Activated CD8-positive, alpha-beta T cell treated with anti-CD3 and anti-CD28 coated beads for 36 hours (primary cell): ENCODE measurements around the gene PCDH9. TPM values are rescaled to one million over a fixed set of nuclear protein-coding genes. Genes with fewer than 3 reads are reported as not detected.

Experiments used
- ATAC-seq: fragments of 200-7000 bp; cut with Tn5 transposase; one replicate; pipeline ENCODE4 v1.10.0; 2021; ENCODE audit warnings: mild to moderate bottlenecking, moderate library complexity
- CTCF ChIA-PET: fragments of 350-600 bp; sonication (Branson Sonifier 250); formaldehyde crosslinking; loops from one replicate; lab custom pipeline; 2021; ENCODE audit warnings: antibody characterized with exemption; lab: Charles Lee
- POLR2A ChIA-PET: fragments of 350-600 bp; sonication (Branson Sonifier 250); formaldehyde crosslinking; loops from one replicate; lab custom pipeline; 2021; ENCODE audit warnings: antibody characterized with exemption; lab: Charles Lee
- DNase-seq: peaks from one replicate; pipeline ENCODE4 v3.0.0-alpha.2; 2020
- H3K27ac Mint-ChIP-seq: one replicate; pipeline ENCODE4 v1.8.0; 2021; ENCODE audit warnings: mild to moderate bottlenecking, mixed read lengths
- H3K27me3 Mint-ChIP-seq: one replicate; pipeline ENCODE4 v1.8.0; 2021; ENCODE audit warnings: mixed read lengths
- H3K36me3 Mint-ChIP-seq: one replicate; pipeline ENCODE4 v1.8.0; 2021; ENCODE audit warnings: low read depth, mixed read lengths
- H3K4me1 Mint-ChIP-seq: one replicate; pipeline ENCODE4 v1.8.0; 2021; ENCODE audit warnings: low read depth, mixed read lengths
- H3K4me3 Mint-ChIP-seq: one replicate; pipeline ENCODE4 v1.8.0; 2021; ENCODE audit warnings: mild to moderate bottlenecking, moderate library complexity, mixed read lengths
- H3K9me3 Mint-ChIP-seq: one replicate; pipeline ENCODE4 v1.8.0; 2021; ENCODE audit warnings: mixed read lengths
- intact Hi-C: fragments of 100-400 bp; cut with micrococcal nuclease; formaldehyde crosslinking; loops from one replicate; pipeline ENCODE4 v1.10.0; 2022
- total RNA-seq, 2 experiments: library from RNA; stranded (reverse); gene quantifications; one replicate each; pipeline ENCODE4 v1.2.3, GENCODE V29; 2021
- TF ChIP-seq, protein P1 (sequence below): fragments of 200-600 bp; IDR thresholded peaks from one replicate; pipeline ENCODE4 v1.8.0; 2022; ENCODE audit warnings: antibody characterized with exemption, mild to moderate bottlenecking

PCDH9 gene
- total RNA-seq, 2 experiments from 2014 or later: 0.04 to 0.14 TPM

DNA sequence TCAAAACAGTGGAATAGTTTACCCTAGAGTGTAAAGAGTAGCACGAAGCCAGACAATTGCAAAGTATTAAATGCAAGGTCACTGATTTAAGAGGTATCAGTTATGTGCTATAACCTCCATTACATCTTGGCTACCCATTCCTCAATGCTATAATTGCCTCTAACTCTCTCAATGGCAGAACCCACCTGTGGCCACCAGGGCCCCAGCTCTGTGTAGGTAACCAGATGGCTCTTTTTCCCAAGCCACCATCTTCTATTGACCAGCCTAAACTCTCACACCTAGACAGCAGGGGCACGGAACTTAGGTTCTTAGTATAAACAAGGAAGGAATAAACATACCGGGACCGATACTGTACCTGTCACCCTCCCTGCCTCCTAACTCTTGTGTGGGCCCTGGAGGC lies 277.6 kb downstream of the PCDH9 start:
- no peak overlapping the region for H3K4me3 Mint-ChIP-seq
- CTCF ChIA-PET: no interaction called here
- no peak overlapping the region for H3K27ac Mint-ChIP-seq
- no peaks in the 10 kb centered on the region for H3K9me3 Mint-ChIP-seq
- intact Hi-C loops: no loop called here
- TF ChIP-seq, protein P1, sequence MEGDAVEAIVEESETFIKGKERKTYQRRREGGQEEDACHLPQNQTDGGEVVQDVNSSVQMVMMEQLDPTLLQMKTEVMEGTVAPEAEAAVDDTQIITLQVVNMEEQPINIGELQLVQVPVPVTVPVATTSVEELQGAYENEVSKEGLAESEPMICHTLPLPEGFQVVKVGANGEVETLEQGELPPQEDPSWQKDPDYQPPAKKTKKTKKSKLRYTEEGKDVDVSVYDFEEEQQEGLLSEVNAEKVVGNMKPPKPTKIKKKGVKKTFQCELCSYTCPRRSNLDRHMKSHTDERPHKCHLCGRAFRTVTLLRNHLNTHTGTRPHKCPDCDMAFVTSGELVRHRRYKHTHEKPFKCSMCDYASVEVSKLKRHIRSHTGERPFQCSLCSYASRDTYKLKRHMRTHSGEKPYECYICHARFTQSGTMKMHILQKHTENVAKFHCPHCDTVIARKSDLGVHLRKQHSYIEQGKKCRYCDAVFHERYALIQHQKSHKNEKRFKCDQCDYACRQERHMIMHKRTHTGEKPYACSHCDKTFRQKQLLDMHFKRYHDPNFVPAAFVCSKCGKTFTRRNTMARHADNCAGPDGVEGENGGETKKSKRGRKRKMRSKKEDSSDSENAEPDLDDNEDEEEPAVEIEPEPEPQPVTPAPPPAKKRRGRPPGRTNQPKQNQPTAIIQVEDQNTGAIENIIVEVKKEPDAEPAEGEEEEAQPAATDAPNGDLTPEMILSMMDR: no peak
- H3K27me3 Mint-ChIP-seq: no peaks in the 10 kb centered on the region
- DNase-seq: no peak
- no peaks in the 10 kb centered on the region for H3K36me3 Mint-ChIP-seq
- ATAC-seq: no peak
- POLR2A ChIA-PET: no interaction called here
- H3K4me1 Mint-ChIP-seq: no peaks in the 10 kb centered on the region

DNA sequence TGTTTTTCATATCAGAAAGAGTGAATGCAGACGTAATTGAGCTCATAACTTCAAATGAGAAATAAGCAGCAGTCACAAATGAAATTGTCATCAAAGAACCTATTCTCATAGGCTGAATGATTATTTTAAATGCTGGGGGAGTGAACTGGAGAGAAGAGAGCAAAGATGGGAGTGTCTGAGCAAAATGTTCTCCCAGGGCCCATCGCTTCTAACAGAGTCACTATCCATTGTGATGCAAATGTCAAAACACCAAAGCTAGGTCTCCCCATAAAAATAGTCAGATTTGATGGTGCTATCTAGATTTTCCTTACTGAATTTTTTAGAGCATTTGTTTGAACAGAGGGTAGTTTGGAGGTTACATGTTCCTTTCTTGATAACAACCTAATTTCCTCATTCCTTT lies 278.7 kb downstream of the PCDH9 start:
- intact Hi-C loops: no loop called here
- ChIA-PET POLR2A (no interaction called here), CTCF (no interaction called here)

DNA sequence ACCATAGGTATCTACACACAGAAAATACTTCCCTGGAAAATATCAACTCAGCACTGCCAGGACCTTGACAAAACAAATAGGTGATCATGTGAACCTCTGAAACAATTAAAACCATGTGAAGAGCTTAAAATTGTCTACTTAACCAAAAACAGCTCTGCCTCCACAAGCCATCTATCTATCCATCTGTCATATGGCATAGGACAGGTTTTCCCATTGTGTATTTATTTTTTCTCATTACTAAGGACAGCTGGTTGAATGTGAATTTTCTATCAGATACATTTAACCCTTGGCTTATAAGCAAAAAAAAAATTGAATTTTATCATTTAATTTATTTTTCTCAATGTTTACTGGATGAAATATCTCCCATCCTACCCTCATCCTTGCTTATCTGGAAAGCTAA lies 279.5 kb downstream of the PCDH9 start:
- ATAC-seq (no peak), DNase-seq (no peak)
- intact Hi-C loops: no loop called here
- H3K36me3 Mint-ChIP-seq: no peaks in the 10 kb centered on the region
- no peak overlapping the region for H3K27ac Mint-ChIP-seq
- TF ChIP-seq, protein P1: no peak
- H3K9me3 Mint-ChIP-seq: no peaks in the 10 kb centered on the region
- H3K27me3 Mint-ChIP-seq: no peaks in the 10 kb centered on the region
- POLR2A ChIA-PET: no interaction called here
- no peak overlapping the region for H3K4me3 Mint-ChIP-seq
- no peaks in the 10 kb centered on the region for H3K4me1 Mint-ChIP-seq
- CTCF ChIA-PET: no interaction called here

More for the DNA sequence above, 278.7 kb downstream of the PCDH9 start:
- Mint-ChIP-seq H3K27ac (no peak overlapping the region), H3K27me3 (no peaks in the 10 kb centered on the region), H3K36me3 (no peaks in the 10 kb centered on the region), H3K4me3 (no peak overlapping the region), H3K9me3 (no peaks in the 10 kb centered on the region), H3K4me1 (no peaks in the 10 kb centered on the region)
- no peak for ATAC-seq
- no peak for DNase-seq
- TF ChIP-seq, protein P1: no peak

DNA sequence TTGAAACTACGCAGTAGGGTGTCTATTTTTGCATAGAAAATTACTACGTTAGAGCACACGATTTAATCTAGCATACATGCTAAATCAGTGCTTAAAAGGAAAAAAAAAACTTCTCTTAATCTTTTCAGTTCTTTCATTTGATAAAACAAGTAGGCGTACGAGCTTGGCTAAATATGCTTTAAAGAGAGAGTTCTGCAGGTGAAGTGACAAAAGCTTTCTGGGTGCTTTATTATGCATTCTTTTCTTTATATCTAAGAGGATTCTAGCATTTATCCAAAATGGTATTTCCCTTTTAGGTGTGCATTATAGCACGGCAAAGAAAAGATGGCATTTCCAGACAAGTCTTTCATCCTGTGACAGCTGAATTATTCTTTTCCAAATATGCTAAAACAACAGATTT lies 281.2 kb downstream of the PCDH9 start:
- ATAC-seq (no peak), DNase-seq (no peak)
- Mint-ChIP-seq H3K4me3 (no peak overlapping the region), H3K9me3 (no peaks in the 10 kb centered on the region), H3K4me1 (no peaks in the 10 kb centered on the region), H3K27ac (no peak overlapping the region), H3K36me3 (no peaks in the 10 kb centered on the region), H3K27me3 (no peaks in the 10 kb centered on the region)
- CTCF ChIA-PET: interaction anchor here (0.7 kb wide), 1 partner anchor 57 kb away, joined by 3 read pairs; no protein-coding TSS in a partner anchor
- TF ChIP-seq, protein P1: no peak
- POLR2A ChIA-PET: no interaction called here
- intact Hi-C loops: no loop called here

DNA sequence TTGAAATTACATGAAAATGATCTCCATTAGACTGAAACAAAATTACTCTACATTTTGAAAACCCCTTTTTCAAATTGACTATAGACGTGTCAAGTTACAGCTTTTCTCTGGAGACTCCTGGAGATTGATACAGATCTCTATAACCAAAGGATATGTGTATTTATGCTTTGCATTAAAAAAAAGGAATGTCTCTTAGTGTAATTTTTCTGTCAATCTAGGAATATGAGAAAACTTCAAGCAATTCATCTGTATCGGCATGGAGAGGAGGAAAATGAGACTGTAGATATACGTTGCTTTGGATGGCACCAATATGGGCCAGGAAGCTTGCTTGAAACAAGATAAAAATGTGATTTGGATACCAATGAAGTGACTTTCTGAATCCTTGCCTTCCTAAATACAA lies 286.6 kb downstream of the PCDH9 start:
- Mint-ChIP-seq H3K9me3 (no peaks in the 10 kb centered on the region), H3K4me1 (no peaks in the 10 kb centered on the region), H3K36me3 (no peaks in the 10 kb centered on the region), H3K27ac (no peak overlapping the region), H3K4me3 (no peak overlapping the region), H3K27me3 (no peaks in the 10 kb centered on the region)
- CTCF ChIA-PET: no interaction called here
- intact Hi-C loops: no loop called here
- POLR2A ChIA-PET: no interaction called here
- ATAC-seq (no peak), DNase-seq (no peak)
- TF ChIP-seq, protein P1: no peak
